CD4-positive, alpha-beta T cell treated with Interferon gamma for 1 hour (primary cell): ENCODE results near the gene BATF2.
A peak's percentile ranks its signal among the peaks of the same experiment; 100 is the strongest.
"Not testable (repeated sequence)": the region's sequence is repeated elsewhere in the genome, so short reads cannot be mapped to it uniquely, and the experiment has no call there.

Experiments
- DNase-seq: peaks from one replicate; pipeline ENCODE4 v3.0.0-alpha.2; 2020

BATF2 gene

GRCh38 chr11:65013130-65013887 lies 16.5 kb upstream of the BATF2 start:
- DNase-seq, result peak; percentile 90

GRCh38 chr11:65008873-65009272 lies 12.1 kb upstream of the BATF2 start:
- no peak for DNase-seq

GRCh38 chr11:65008016-65008415 lies 11.2 kb upstream of the BATF2 start:
- DNase-seq, result no peak

GRCh38 chr11:65003968-65004367 lies 7.2 kb upstream of the BATF2 start:
- not testable (repeated sequence) for DNase-seq

- no peak for DNase-seq
Measured at GRCh38 chr11:65003282-65003681, 6.5 kb upstream of the BATF2 start.

- no peak for DNase-seq
Measured at GRCh38 chr11:65002706-65003105, 5.9 kb upstream of the BATF2 start.

GRCh38 chr11:64999478-64999877 lies 2.7 kb upstream of the BATF2 start:
- DNase-seq, result no peak

- no peak for DNase-seq
Measured at GRCh38 chr11:64998690-64999431, 2.1 kb upstream of the BATF2 start.

- no peak for DNase-seq
Measured at GRCh38 chr11:64998141-64998540, 1.4 kb upstream of the BATF2 start.

GRCh38 chr11:64996327-64996709 lies 453 bp downstream of the BATF2 start:
- DNase-seq, result no peak

GRCh38 chr11:64994318-64994717 lies 2.5 kb downstream of the BATF2 start:
- no peak for DNase-seq

GRCh38 chr11:64990222-64990923 lies 6.4 kb downstream of the BATF2 start:
- peak; percentile 33 for DNase-seq

GRCh38 chr11:64989416-64989815 lies 7.4 kb downstream of the BATF2 start:
- no peak for DNase-seq

- DNase-seq, result no peak
Measured at GRCh38 chr11:64987998-64988854, 8.5 kb downstream of the BATF2 start.

- not testable (repeated sequence) for DNase-seq
Measured at GRCh38 chr11:64983339-64983738, 13.4 kb downstream of the BATF2 start.

- no peak for DNase-seq
Measured at GRCh38 chr11:64976651-64977050, 20.1 kb downstream of the BATF2 start.

- no peak for DNase-seq
Measured at GRCh38 chr11:64974124-64974523, 22.6 kb downstream of the BATF2 start.

- DNase-seq, result peak; percentile 90
Measured at GRCh38 chr11:64971421-64972233, 25.1 kb downstream of the BATF2 start, which contains the start of gene MAJIN. Gene MAJIN, minus strand, starts transcription at chr11:64972108. Its CDS starts 12,703 bp downstream, at chr11:64959405.

GRCh38 chr11:64970731-64971151 lies 26.0 kb downstream of the BATF2 start:
- DNase-seq, result no peak

GRCh38 chr11:64969209-64969608 lies 27.6 kb downstream of the BATF2 start:
- no peak for DNase-seq

GRCh38 chr11:64967375-64967774 lies 29.4 kb downstream of the BATF2 start:
- no peak for DNase-seq
